Measurements from ENCODE around the gene GPNMB.
"Not testable (repeated sequence)": the region's sequence is repeated elsewhere in the genome, so short reads cannot be mapped to it uniquely, and the experiment has no call there.

Gene GPNMB

GRCh38 chr7:23306936-23307521 lies 60.5 kb downstream of the GPNMB start:
- no peak for DNase-seq (ENCODE audit: low spot score)

GRCh38 chr7:23308754-23309153 lies 62.2 kb downstream of the GPNMB start:
- no peak for DNase-seq (ENCODE audit: low spot score)

- not testable (repeated sequence) for DNase-seq (ENCODE audit: low spot score)
These were observed 65.6 kb downstream of the GPNMB start for GRCh38 chr7:23312141-23312540.

GRCh38 chr7:23315366-23315765 lies 68.8 kb downstream of the GPNMB start:
- no peak for DNase-seq (ENCODE audit: low spot score)

Data from kidney capillary endothelial cell (primary cell).